AG09319 (cell line): ENCODE data around the gene ZP1.

Experiments used
- DNase-seq: peaks from one replicate; pipeline ENCODE4 v3.0.0-alpha.2; 2010; ENCODE audit warnings: low read depth; ENCODE audit errors: extremely low read depth
- TF ChIP-seq, protein P1 (sequence below): IDR thresholded peaks from 2 replicates; pipeline ENCODE4 v1.5.1; 2011; ENCODE audit warnings: low read depth, mild to moderate bottlenecking, inconsistent platforms, low read length, moderate library complexity

Gene ZP1

DNA sequence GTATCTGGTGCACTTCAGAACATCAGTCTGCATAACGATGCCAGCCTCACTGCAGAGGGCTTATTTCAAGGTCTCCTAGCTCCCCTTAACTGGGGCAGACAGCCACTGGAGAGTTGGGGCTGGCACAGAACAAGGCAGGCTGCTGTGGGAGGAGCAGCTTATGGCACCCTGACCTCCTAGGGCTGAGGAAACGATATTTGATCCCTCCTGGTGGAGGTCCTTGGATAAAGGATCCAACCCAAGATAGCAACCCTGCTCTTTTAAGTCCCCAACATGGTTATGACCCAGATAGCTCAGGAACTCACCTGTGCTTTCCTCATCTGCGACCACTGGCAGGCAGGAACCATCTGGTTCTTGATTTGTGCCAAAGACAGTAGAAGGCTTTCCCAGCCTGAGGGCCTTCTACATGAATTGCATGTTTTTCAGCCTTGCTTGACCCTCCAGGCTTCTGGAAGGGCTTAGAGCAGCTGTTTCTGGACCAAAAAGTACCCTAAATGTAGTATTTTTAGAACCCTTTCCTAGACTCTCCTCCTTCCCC is 49.4 kb downstream of the ZP1 start:
- TF ChIP-seq, protein P1, sequence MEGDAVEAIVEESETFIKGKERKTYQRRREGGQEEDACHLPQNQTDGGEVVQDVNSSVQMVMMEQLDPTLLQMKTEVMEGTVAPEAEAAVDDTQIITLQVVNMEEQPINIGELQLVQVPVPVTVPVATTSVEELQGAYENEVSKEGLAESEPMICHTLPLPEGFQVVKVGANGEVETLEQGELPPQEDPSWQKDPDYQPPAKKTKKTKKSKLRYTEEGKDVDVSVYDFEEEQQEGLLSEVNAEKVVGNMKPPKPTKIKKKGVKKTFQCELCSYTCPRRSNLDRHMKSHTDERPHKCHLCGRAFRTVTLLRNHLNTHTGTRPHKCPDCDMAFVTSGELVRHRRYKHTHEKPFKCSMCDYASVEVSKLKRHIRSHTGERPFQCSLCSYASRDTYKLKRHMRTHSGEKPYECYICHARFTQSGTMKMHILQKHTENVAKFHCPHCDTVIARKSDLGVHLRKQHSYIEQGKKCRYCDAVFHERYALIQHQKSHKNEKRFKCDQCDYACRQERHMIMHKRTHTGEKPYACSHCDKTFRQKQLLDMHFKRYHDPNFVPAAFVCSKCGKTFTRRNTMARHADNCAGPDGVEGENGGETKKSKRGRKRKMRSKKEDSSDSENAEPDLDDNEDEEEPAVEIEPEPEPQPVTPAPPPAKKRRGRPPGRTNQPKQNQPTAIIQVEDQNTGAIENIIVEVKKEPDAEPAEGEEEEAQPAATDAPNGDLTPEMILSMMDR = no peak
- DNase-seq = no peak

DNA sequence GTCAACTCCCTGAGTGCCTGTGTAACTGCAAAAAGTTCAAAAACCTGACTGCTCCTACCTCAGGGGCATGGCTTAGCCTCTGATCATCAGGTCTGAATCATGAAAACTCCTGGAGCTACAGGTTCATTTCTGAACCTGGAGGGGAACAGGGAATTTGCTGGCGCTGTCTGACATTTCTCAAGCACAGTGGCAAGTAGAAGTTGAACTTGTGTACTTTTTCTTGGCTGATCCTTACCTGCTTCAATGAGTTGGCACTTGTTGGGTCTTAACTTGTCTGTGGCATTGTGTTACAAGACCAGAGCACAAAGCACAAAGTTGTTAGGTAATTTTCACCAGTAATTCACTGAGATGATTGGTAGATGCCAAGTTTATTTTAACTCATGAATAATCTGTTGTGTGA is 49.9 kb downstream of the ZP1 start:
- TF ChIP-seq, protein P1 = no peak
- no peak for DNase-seq

DNA sequence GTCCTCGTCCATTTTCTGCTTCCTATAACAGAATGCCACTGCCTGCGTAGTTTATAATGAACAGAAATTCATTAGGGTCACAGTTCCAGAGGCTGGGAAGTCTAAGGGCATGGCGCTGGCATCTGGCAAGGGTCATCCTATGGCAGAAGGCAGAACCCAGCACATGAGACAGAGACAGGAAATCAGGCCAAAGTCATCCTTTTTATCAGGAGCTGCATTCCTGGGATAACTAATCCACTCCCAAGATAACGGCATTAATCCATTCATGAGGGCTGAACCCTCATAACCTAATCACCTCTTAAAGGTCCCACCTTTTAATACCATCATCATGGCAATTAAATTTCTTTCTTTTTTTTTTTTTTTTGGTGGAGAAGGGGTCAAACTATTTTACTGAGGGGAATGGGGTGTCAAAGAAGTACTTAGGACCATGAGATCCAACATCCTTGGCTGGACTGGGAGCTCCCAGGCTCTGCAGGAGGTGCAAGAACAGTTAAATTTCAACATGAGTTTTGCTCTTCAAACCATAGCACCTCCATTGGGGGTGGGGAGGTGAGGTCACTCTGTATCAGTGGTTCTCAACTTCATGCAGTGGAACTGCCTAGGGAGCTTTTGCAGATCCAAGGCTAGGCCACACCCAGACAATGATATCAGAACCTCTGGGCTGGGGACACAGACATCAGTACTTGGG is 51.1 kb downstream of the ZP1 start:
- TF ChIP-seq, protein P1 = no peak
- DNase-seq = no peak

DNA sequence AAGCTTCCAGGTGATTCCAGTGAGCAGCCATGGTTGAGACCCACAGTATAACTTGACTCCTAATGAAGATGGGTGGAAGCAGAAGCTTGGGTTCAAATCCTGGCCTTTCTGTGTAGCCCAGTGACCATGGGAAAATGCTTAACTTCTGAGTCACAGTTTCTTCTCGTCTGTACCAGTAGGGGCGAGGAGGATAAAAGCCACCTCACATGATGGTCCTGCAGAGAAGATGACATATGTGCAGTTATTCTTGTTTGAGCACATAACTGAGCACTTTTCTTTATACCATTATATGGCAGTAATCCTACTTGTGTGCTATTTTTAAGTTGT is 51.6 kb downstream of the ZP1 start:
- DNase-seq = no peak
- TF ChIP-seq, protein P1 = no peak

DNA sequence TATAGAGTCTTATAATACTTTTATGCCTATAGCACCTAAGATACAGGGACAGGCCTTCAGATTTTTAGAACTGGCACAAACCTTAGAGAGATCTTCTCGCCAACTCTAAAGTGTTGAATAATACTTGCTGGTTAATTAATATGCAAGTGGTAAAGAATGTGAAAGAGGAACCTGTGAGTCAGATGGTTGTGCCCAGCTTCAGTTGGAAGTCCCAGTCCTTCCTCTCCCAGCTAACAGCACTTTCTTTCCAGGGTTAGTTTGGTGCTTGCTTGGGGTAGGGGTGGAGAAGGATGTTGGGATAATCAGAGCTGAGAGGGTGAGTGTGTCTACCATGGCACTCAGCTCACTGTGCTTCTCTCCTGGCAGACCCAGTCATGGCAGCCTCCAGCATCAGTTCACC is 52.0 kb downstream of the ZP1 start:
- TF ChIP-seq, protein P1 = no peak
- no peak for DNase-seq

DNA sequence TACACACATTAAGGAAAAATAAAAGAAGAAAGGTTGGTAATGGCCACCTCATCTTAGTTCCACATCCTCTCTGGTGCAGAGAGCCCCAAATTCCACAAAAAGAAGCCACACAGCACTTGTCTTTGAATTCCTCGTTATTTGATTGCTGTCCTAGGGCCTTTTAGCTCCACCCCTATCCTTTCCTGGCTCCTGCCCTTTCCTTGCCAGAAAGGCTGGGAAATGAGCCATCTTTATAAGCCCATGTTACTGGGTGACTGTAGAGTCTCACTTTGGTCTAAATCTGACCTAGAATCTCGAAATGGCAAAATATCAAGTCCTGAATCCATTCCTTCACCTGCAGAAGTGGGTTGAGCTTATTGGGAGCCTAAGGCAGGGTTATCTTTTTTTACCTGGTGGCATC is 52.6 kb downstream of the ZP1 start:
- TF ChIP-seq, protein P1 = no peak
- DNase-seq = no peak

DNA sequence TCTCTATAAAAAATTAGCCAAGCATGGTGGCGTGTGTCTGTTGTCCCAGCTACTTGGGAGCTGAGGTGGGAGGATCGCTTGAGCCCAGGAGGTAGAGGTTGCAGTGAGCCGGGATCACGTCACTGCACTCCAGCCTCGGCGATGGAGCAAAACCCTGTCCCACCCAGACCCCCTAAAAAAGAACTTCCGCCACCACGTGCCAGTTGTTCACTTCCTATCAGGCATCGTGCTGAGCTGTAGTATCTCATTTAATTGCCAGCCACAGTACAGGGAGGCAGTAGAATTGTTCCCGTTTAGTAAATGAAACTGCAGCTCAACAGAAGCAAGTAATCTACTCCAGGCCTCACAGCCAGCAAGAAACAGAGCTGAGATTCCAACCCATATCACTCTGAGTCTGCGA is 53.9 kb downstream of the ZP1 start:
- TF ChIP-seq, protein P1 = no peak
- DNase-seq = no peak
